Bone marrow (tissue), 2 donors: Measurements from ENCODE around the gene ATXN2.

Source experiments
- DNase-seq, 2 donors: peaks; one replicate each; lab custom pipeline; 2025; lab: John Stamatoyannopoulos, UW

The ATXN2 gene

GRCh38 chr12:111436811-111437210, 162.3 kb downstream of the ATXN2 start:
- DNase-seq: no peak

DNA sequence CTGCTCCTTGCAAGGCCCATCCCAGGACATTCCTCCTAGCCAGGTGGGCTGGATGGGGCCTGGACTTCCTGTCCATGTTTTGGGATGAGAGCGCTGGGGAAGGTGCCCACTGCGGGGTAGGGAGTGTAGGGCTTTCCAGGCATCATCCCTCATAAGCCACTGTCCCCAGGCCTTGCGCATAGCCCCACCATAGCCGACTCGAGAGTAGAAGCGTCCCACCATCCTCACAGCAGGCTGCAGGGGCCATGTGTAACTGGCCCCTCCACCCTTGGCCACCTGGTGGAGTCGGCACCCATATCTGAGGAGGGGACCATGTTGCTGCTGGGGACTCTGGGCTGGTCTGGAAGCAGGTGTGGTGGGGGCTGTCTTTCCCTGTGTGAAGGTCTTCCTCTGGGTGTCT, 162.8 kb downstream of the ATXN2 start:
- no peak for DNase-seq

DNA sequence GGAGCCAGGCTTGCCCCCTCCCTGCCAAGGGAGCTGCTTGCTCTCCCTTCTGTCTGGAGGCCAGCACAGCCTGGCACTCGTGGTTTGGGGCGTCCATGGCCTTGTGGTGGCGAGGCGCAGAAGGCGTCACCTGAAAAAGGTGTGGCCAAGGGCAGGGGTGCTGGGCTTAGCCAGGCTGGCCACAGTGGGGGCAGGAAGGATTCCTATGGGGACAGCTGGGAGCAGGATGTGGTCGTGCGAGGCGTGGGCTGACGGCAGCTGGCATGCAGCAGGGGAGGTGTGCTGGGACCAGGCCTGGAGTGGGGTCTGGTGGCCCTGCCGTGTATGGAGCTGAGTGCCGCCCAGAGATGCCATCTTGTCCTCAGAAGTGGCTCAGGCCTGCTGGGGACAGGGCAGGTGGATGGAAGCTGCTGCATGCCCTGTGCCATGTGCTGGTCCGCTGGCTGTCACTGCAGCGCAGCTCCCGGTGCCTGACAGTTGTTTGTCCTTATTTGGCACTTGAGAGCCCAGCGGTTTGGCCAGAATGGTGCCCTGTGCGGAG, 163.4 kb downstream of the ATXN2 start:
- DNase-seq: no peak

GRCh38 chr12:111434680-111435338, 164.3 kb downstream of the ATXN2 start:
- DNase-seq: peak in 1 of 2 donors; percentile 78

DNA sequence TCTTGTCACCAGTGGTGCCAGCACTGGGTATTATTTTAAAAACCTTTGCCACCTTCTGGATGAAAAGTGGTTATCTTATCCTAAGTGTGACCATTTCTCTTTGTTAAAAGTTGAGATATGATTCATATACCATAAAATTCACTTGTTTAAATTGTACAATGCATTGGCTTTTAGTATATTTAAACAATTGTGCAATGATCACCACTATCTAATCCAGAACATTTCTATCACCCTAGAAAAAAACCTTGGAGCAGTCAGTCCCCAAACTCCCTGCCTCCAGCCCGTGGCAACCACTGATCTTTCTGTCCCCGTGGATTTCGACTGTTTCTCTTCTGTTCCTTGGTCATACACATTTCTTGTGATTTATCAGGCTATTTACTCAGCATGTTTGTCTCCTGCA, 165.1 kb downstream of the ATXN2 start:
- no peak for DNase-seq

- no peak for DNase-seq
Measured at GRCh38 chr12:111431772-111432171, 167.3 kb downstream of the ATXN2 start.

GRCh38 chr12:111430433-111431353, 168.4 kb downstream of the ATXN2 start:
- DNase-seq: peak in 1 of 2 donors; percentile 33

GRCh38 chr12:111429828-111430432, 169.2 kb downstream of the ATXN2 start:
- DNase-seq: no peak

DNA sequence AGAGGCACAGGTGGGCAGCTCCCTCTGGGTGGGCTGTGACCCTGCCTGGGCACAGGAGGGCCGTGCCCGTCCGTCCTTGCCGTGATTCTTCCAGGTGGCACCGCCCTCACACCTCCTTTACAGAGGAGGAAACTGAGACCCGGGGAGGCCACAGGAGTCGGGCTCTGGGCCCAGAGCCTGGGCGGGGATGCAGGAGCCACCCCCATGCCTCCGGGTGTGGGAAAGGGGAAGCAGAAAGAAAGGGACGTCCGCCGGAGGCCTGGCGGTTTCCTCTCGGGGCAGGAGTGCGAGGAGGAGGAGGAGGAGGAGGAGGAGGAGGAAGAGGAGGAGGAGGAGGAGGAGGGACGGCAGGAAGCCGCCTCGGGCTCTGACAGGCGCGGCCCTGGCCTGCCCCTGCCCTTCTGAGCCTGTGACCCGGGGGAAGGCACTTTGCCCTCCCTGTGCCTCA, 170.4 kb downstream of the ATXN2 start:
- DNase-seq: peak; percentile 34 to 41

DNA sequence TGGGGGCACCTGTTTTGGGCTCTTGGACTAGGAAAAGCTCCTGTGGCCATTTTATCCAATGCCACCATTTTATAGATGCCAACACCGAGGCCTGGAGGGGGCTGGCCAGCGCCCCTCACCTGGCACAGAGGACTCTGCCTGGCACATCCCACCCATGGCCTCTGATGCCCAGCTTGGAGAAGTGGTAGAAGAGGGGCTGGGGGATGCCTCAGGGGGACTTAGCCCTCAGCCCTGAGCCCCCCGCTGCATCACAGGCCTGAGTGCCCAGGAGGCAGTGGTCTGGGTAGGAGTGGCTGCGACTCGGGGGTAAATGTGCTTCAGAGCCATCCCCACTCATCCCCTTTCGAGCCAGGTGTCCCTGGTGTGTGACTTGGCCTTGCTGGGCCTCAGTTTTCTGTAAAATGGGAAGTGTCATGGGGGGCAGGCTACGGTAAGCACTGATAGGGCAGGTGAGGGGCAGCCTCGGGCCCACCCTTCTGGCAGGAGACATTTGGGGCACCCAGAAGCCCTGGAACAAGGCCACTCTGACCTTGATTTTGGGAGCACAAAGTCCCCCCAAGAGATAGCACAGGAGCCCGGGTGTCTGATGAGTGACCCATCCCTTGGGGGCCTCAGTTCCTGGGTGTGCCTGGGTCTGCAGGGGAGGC, 170.9 kb downstream of the ATXN2 start:
- no peak for DNase-seq

DNA sequence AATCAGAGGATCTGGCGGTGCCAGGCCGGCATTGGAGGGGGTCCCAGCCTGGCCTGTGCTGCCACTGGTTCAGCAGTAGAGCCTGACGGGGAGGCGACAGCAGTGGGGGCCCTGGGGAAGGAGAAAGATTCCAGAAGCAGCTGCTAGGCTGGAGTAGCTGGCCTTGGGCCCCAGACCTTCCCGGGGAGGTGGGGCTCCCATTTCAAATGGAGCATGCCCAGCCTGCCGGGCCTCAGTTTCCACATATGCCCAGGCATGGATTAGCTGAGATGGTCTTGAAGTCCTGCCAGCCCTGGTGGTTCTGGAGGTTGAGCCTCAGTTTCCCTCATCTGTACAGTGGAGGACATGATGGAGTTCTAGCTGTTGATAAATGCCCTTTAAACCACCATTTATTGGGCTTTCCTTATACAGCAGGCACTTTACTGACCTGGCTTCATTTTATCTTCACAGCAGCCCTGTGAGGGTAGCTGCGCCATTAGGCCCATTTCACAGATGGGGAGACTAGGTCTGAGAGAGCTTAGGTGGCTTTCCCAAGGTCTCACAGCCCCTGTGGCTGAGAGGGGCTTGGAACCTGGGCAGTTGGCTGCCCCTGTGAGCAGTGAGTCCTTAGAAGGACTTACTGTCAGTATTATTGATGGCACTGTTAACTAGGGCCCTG, 171.6 kb downstream of the ATXN2 start:
- no peak for DNase-seq

DNA sequence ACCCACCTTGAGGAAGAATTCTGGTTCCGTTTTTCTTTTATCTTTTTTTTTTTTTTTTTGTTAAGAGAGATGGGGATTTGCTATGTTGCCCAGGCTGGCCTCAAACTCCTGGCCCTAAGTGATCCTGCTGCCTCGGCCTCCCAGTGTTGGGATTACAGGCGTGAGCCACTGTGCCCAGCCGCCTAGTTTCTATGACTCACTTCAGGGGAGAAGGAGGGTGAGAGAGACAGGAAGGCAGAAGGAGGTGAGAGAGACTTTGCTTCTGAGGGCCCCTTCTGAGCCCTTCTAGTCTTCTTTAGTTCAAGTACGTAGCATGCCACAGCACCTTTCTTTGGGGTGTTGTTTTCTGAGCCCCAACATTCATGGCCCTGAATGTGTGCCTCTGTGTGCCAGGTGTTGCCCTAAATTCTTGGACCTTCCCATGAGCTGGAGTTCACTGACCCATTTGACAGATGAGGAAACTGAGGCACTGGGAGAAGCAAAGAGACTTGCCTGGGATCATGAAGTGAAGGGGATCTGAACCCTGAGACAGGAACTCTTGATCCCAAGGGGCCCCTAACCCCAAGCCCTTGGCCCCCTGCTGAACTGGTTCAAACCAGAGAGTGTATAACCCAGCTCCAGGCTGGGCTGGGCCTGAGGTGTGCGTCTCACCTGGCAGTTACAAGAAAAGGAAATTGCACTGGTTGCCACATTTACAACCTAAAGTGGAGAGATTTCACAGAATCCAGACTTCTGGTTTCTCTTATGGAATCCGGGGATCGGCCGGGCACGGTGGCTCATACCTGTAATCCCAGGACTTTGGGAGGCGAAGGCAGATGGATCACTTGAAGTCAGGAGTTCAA, 172.6 kb downstream of the ATXN2 start:
- DNase-seq: peak in 1 of 2 donors; percentile 16

DNA sequence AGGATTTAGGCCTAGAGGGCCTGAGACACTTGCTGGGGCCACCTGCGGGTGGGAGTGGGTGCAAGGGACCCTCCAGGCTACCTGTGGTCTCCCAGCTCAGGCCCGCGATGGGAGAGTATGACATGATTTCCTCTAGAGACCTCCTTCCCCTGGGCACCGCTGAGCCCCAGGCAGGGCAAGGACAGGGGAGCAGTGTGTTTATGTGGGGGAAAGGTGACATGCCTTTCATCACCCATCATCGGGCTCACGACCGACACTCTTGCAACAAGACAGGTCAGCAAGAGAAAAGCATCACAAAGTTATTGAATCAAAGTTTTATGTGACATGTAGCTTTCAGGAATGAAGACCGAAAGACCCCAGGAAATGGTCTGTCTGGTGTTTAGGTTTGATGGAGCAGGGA, 173.5 kb downstream of the ATXN2 start:
- no peak for DNase-seq

DNA sequence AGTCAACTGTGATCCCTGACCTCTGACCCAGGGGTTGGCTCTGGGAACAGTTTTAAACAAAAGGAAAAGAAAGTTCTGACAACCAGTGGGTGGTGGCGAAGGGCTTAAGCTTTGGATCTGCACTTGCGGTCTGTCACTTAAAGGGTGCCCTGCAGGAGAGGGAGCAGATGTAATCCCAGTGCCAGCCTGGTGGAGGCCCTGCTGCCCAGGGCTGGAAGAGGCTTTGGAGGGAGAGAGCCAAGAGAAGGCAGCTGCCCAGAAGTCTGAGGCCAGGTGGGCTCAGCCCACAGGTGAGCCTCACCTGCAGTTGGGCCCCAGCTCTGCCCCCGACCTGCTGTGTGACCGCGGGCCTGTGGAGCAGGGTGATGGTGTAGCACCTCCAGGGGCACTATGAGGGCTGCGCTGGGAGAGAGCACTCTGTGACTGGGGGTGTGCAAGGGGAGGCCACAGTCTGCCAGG, 174.3 kb downstream of the ATXN2 start:
- no peak for DNase-seq

DNA sequence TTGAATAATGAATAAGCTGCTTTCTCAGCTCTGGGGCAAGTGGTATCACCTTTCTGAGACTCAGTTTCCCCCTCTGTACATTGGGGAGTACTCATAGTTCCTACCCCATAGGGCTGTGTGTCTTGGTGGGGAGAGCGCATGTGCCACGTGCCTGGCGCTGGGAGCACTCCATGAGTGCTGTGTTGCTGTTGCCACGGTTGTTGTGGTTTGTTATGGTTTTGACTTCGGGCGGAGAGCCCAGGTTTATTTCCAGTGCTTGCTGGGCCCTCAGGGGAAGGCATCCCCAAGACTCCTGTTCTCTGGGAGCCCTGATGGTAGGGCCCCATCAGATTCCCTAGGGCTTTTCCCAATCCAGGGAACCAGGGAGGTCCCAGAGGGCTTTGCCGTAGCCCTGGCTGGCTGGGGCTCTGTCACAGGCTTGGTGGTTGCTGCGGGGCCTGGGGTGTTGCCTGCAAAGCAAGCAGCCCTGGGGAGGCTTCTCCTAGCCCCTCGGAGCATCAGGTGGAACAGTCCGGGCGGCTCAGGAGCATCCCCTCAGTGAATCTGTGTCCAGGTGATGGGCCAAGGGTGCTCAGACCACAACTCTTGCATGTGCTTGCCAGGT, 174.8 kb downstream of the ATXN2 start:
- no peak for DNase-seq

DNA sequence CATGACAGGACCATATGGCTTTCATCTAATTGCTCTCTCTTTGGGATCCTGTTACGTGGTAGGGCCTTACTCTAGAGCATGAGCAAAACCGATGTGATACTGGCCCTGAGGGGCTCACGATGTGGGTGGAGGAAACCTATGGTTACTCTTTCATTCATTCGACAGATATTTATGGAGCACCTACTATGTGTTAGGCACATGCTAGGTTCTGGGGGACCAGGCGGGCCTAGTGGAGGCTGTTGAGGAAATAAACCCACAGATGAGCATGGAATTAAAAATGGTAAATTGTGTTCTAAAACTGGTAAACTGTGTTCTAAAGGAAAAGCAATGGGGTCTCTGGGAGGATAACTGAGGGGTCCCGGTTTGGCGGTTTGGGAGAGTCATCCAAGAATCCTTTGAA, 178.6 kb downstream of the ATXN2 start:
- no peak for DNase-seq

DNA sequence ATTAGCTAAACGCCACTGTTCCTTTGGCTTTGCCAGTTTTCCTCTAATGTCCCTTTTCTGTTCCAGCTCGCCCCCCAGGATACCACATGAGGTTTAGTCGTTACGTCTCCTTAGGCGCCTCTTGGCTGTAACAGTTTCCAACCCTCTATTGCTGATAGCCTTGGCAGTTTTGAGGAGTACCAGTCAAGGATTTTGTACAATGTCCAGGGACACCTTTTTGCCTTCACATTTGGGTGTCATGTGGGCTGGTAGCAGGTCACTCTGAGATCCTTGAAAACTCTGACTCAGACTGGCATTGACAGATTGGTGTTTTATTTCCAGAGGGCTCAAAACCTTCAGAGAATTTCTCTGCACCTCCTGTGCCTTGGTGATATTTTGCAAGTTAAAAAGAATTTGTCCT, 179.3 kb downstream of the ATXN2 start:
- no peak for DNase-seq

GRCh38 chr12:111418594-111418880, 180.6 kb downstream of the ATXN2 start:
- DNase-seq: no peak

- DNase-seq: no peak
Measured at GRCh38 chr12:111417784-111418593, 181.1 kb downstream of the ATXN2 start.
